Activated naive CD4-positive, alpha-beta T cell treated with anti-CD3 and anti-CD28 coated beads for 36 hours (primary cell): Measurements from ENCODE around the gene PRSS56. TPM values are rescaled to one million over a fixed set of nuclear protein-coding genes. Genes with fewer than 3 reads are reported as not detected.

ENCODE experiments used
- total RNA-seq, 2 experiments: library from RNA; stranded (reverse); gene quantifications; one replicate each; pipeline ENCODE4 v1.2.3, GENCODE V29; 2021

PRSS56 gene
- total RNA-seq, 2 experiments from 2014 or later, result not detected

Other genes starting within 250 kb of the PRSS56 start
- not detected for gene ALPP, start 141.6 kb upstream of the PRSS56 start, total RNA-seq
- not detected for gene ALPG, start 113.5 kb upstream of the PRSS56 start, total RNA-seq
- gene ALPI, start 64.2 kb upstream of the PRSS56 start, total RNA-seq, result not detected
- gene ECEL1, start 32.6 kb upstream of the PRSS56 start, total RNA-seq, result under 1 TPM in 1 of 2 experiments, not detected in 1; 0.12 TPM
- gene CHRND, start 5.8 kb downstream of the PRSS56 start, total RNA-seq, result not detected
- not detected for gene CHRNG, start 19.3 kb downstream of the PRSS56 start, total RNA-seq
- gene TIGD1, start 30.2 kb downstream of the PRSS56 start, total RNA-seq, result 1 to 10 TPM; 7.7 to 8.3 TPM
- 10 to 100 TPM; 46.6 to 54.1 TPM for gene EIF4E2, start 30.3 kb downstream of the PRSS56 start, total RNA-seq
- gene EFHD1, start 113.2 kb downstream of the PRSS56 start, total RNA-seq, result 1 to 10 TPM; 1.3 to 2.0 TPM
- gene GIGYF2, start 176.9 kb downstream of the PRSS56 start, total RNA-seq, result 10 to 100 TPM; 49.7 to 52.8 TPM